ENCODE results near the gene WDFY3. TPM values are rescaled to one million over a fixed set of nuclear protein-coding genes. Genes with fewer than 3 reads are reported as not detected.

The WDFY3 gene
- total and polyA plus RNA-seq, 9 donors: 13.2 to 90.0 (median 77.4) TPM

DNA sequence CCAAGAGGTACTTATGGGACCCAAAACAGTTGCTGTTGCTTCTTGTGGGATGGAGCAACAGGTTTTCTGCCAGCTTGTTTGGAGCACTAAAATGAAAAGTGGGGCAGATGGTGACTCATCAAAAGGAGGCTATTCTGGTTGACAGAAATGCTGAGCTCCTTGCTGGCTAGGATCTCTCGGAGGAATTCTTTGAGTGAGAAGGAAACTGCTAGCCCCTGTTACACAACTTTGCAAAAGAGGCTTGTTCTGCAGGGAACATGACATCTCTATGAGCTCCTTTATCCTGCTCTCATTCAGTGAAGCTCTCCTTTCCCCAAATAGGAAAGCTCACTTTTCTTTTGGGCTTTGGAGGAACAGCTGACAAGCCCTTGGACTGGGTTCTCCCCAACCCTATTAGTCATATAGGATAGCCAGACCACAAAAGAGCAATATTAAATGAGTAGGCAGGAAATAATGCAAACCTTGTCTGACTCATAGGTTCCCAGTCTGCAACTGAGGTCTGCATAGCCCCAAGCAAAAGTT lies 275.3 kb downstream of the WDFY3 start:
- no peaks in the 10 kb centered on the region for H3K4me1 ChIP-seq (ENCODE audit: insufficient read depth)
- no peaks in the 10 kb centered on the region for H3K9me3 ChIP-seq
- DNase-seq: no peak
- no peak overlapping the region for H3K27ac ChIP-seq
- H3K36me3 ChIP-seq: no peaks in the 10 kb centered on the region
- H3K27me3 ChIP-seq: no peaks in the 10 kb centered on the region
- intact Hi-C loops (cut with DNase I): no loop called here
- no peak overlapping the region for H3K4me3 ChIP-seq
- no peak for TF ChIP-seq EP300 (IDR thresholded peaks at IDR 0.05)
- TF ChIP-seq POLR2A (IDR thresholded peaks at IDR 0.05): no peak
- TF ChIP-seq, protein P1, sequence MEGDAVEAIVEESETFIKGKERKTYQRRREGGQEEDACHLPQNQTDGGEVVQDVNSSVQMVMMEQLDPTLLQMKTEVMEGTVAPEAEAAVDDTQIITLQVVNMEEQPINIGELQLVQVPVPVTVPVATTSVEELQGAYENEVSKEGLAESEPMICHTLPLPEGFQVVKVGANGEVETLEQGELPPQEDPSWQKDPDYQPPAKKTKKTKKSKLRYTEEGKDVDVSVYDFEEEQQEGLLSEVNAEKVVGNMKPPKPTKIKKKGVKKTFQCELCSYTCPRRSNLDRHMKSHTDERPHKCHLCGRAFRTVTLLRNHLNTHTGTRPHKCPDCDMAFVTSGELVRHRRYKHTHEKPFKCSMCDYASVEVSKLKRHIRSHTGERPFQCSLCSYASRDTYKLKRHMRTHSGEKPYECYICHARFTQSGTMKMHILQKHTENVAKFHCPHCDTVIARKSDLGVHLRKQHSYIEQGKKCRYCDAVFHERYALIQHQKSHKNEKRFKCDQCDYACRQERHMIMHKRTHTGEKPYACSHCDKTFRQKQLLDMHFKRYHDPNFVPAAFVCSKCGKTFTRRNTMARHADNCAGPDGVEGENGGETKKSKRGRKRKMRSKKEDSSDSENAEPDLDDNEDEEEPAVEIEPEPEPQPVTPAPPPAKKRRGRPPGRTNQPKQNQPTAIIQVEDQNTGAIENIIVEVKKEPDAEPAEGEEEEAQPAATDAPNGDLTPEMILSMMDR (IDR thresholded peaks at IDR 0.05): no peak
- WGBS, 3 donors: 43 to 70% (median 48%) methylated on average over 1 of the region's 1 CpG

DNA sequence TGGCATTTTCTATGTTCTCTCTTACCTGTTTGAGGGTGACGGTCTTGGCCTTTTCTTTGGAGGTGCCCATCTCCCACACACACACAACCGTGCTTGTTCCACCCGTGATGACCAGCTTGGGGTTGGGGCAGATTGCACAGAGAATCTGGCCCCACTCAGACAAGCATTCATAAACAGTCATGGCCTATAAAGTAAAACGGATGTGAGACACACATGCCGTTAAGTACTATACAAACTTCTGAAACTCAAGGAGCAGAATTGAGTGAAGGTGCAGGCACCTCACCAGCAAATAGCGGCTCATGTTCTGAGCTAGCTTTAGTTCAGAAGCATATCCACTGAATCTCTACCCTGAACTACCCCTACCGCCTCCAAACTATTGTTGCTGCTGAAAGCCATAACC lies 276.0 kb downstream of the WDFY3 start:
- no peak overlapping the region for H3K4me3 ChIP-seq
- intact Hi-C loops (cut with DNase I): no loop called here
- TF ChIP-seq POLR2A (IDR thresholded peaks at IDR 0.05) (no peak), EP300 (IDR thresholded peaks at IDR 0.05) (no peak)
- TF ChIP-seq, protein P1 (IDR thresholded peaks at IDR 0.05): no peak
- 91 to 93% (median 93%) methylated on average over 7 of the region's 7 CpGs for WGBS, 3 donors
- H3K4me1 ChIP-seq (ENCODE audit: insufficient read depth): no peaks in the 10 kb centered on the region
- no peak overlapping the region for H3K27ac ChIP-seq
- DNase-seq: no peak
- no peaks in the 10 kb centered on the region for H3K9me3 ChIP-seq
- no peaks in the 10 kb centered on the region for H3K27me3 ChIP-seq
- H3K36me3 ChIP-seq: no peaks in the 10 kb centered on the region

DNA sequence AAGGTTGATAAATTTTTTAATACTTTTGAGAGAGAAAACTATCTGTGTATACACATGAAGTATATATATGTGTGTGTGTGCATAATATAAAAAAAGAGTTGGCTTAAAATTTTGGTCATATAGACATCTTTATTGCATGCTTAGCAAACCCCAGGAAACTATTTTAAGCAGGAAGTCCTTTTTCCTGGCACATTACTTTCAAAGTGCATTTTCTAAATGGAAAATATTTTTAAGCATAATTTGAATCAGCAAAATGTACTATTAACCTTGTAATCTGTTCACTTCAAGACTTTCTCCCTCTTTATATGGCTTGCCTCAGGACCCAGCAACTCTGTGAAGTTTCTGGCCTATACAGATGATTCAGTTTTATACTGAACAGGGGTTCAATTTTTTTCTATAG lies 277.3 kb downstream of the WDFY3 start:
- no peaks in the 10 kb centered on the region for H3K9me3 ChIP-seq
- no peak overlapping the region for H3K4me3 ChIP-seq
- TF ChIP-seq, protein P1 (IDR thresholded peaks at IDR 0.05): no peak
- no peak for TF ChIP-seq POLR2A (IDR thresholded peaks at IDR 0.05)
- TF ChIP-seq EP300 (IDR thresholded peaks at IDR 0.05): no peak
- no peaks in the 10 kb centered on the region for H3K4me1 ChIP-seq (ENCODE audit: insufficient read depth)
- no peak for DNase-seq
- no peaks in the 10 kb centered on the region for H3K27me3 ChIP-seq
- intact Hi-C loops (cut with DNase I): no loop called here
- no peak overlapping the region for H3K27ac ChIP-seq
- no peaks in the 10 kb centered on the region for H3K36me3 ChIP-seq

DNA sequence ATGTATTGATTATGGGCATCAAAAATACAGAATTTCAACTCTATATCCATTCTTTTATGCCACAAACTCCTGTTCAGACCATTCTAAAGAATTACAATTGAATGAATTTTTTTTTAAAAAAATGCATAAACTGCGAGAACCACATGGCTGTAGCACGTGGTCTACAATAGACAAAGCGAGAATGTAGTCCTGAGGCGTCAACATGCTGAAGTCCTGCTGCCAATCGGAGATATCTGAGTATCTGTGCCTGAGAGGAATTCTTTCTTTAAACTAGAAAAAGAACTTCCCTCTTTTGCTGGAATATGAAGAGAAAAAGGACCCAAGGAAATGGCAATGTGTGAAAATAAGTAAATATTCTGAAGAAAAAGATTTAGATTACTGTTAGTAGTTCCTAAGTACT lies 277.9 kb downstream of the WDFY3 start:
- 96 to 97% (median 97%) methylated on average over 5 of the region's 5 CpGs for WGBS, 3 donors
- TF ChIP-seq EP300 (IDR thresholded peaks at IDR 0.05): no peak
- TF ChIP-seq, protein P1 (IDR thresholded peaks at IDR 0.05): no peak
- no peak for TF ChIP-seq POLR2A (IDR thresholded peaks at IDR 0.05)
- H3K4me1 ChIP-seq (ENCODE audit: insufficient read depth): no peaks in the 10 kb centered on the region
- no peaks in the 10 kb centered on the region for H3K27me3 ChIP-seq
- H3K9me3 ChIP-seq: no peaks in the 10 kb centered on the region
- H3K4me3 ChIP-seq: no peak overlapping the region
- DNase-seq: no peak
- H3K36me3 ChIP-seq: no peaks in the 10 kb centered on the region
- intact Hi-C loops (cut with DNase I): no loop called here
- H3K27ac ChIP-seq: no peak overlapping the region
